Motor neuron (in vitro differentiated cells): Measurements from ENCODE around the gene UROS. TPM values are rescaled to one million over a fixed set of nuclear protein-coding genes. Genes with fewer than 3 reads are reported as not detected.

Source experiments
- total RNA-seq, 8 experiments: library from RNA; unstranded; fragments of 300-600 nt; gene quantifications; 2 replicates each; pipeline versions ENCODE4 v1.2.3 to v1.2.4, GENCODE V29; 2022

UROS gene
- total RNA-seq, 8 experiments from 2014 or later, result 35.5 to 101 (median 65.9) TPM

Other genes with a start within 250 kb of the UROS start
- under 1 TPM in 2 of 8 experiments, not detected in 6; 0.46 to 0.52 TPM for gene TEX36, start 140.1 kb downstream of the UROS start, total RNA-seq
- 10 to 100 TPM; 22.6 to 51.2 (median 28.4) TPM for gene EDRF1, start 103.5 kb downstream of the UROS start, total RNA-seq
- under 1 TPM in 4 of 8 experiments, not detected in 4; 0.09 to 0.49 (median 0.15) TPM for gene MMP21, start 47.4 kb downstream of the UROS start, total RNA-seq
- gene BCCIP, start 288 bp upstream of the UROS start, total RNA-seq, result 100 to 1,000 TPM in 1 of 8 experiments, 10 to 100 TPM in 7; 47.9 to 109 (median 73.8) TPM
- 10 to 100 TPM; 18.8 to 33.0 (median 25.9) TPM for gene DHX32, start 58.0 kb upstream of the UROS start, total RNA-seq
- gene FANK1, start 73.3 kb upstream of the UROS start, total RNA-seq, result 10 to 100 TPM in 1 of 8 experiments, 1 to 10 TPM in 6, under 1 TPM in 1; 0.99 to 45.9 (median 3.6) TPM